A673 (cell line): Measurements from ENCODE around the gene CREB3L2. TPM values are rescaled to one million over a fixed set of nuclear protein-coding genes. Genes with fewer than 3 reads are reported as not detected.
"Not testable (repeated sequence)": the region's sequence is repeated elsewhere in the genome, so short reads cannot be mapped to it uniquely, and the experiment has no call there.

Experiments
- BruUV-seq: library from RNA; stranded (reverse); fragments of 400-500 nt; replicated peaks from 2 replicates; lab custom pipeline; 2021; lab: Mats Ljungman, UMichigan
- CTCF ChIA-PET: fragments of 300-600 bp; sonication (Branson Sonifier 250); formaldehyde crosslinking; loops from one replicate; lab custom pipeline; 2022; ENCODE audit warnings: antibody characterized with exemption; lab: Charles Lee
- POLR2A ChIA-PET: fragments of 300-600 bp; sonication (Branson Sonifier 250); formaldehyde crosslinking; loops from one replicate; lab custom pipeline; 2022; ENCODE audit warnings: antibody characterized with exemption; ENCODE audit not compliant: low non-redundant PET; lab: Charles Lee
- DNase-seq: peaks from one replicate; pipeline ENCODE4 v3.0.0-alpha.2; 2015; ENCODE audit warnings: low spot score
- H3K27ac ChIP-seq: fragments of 200-600 bp; sonication (generic); 2 replicates; pipeline ENCODE4 v1.5.1; 2016; ENCODE audit warnings: mixed run types, low read depth, mild to moderate bottlenecking, mixed read lengths, antibody characterized with exemption, low read length; ENCODE audit not compliant: poor library complexity, severe bottlenecking
- H3K27me3 ChIP-seq: fragments of 200-600 bp; sonication (generic); replicated peaks from 2 replicates; pipeline ENCODE4 v1.6.1; 2017; ENCODE audit warnings: mixed run types, low read depth, mild to moderate bottlenecking, mixed read lengths, antibody characterized with exemption, low read length; ENCODE audit not compliant: insufficient read depth, poor library complexity
- H3K36me3 ChIP-seq: fragments of 200-600 bp; sonication (generic); 2 replicates; pipeline ENCODE4 v1.6.1; 2016; ENCODE audit warnings: mixed run types, mild to moderate bottlenecking, mixed read lengths, antibody characterized with exemption, low read length; ENCODE audit not compliant: insufficient read depth, poor library complexity, severe bottlenecking
- H3K4me1 ChIP-seq: fragments of 200-600 bp; sonication (generic); 2 replicates; pipeline ENCODE4 v1.6.1; 2017; ENCODE audit warnings: mixed run types, mild to moderate bottlenecking, mixed read lengths, antibody characterized with exemption, low read length; ENCODE audit not compliant: insufficient read depth, poor library complexity, severe bottlenecking
- H3K4me3 ChIP-seq: fragments of 200-600 bp; sonication (generic); 2 replicates; pipeline ENCODE4 v1.5.1; 2016; ENCODE audit warnings: low read depth, mixed run types, mild to moderate bottlenecking, mixed read lengths, low read length; ENCODE audit not compliant: poor library complexity, severe bottlenecking
- H3K9me3 ChIP-seq: fragments of 200-600 bp; sonication (generic); 2 replicates; pipeline ENCODE4 v1.6.1; 2016; ENCODE audit warnings: mixed run types, low read depth, mild to moderate bottlenecking, mixed read lengths, antibody characterized with exemption, low read length; ENCODE audit not compliant: poor library complexity, severe bottlenecking
- CTCF ChIP-seq: fragments of 300-800, 200-600 bp; sonication (generic); conservative IDR thresholded peaks from 2 replicates; pipeline ENCODE4 v1.5.1; 2017; ENCODE audit warnings: low read depth, mild to moderate bottlenecking, antibody characterized with exemption, low read length, moderate library complexity, mixed read lengths
- EZH2 ChIP-seq: fragments of 200-600 bp; sonication (generic); IDR thresholded peaks from 2 replicates; pipeline ENCODE4 v1.6.1; 2017; ENCODE audit warnings: borderline replicate concordance, low read depth, mild to moderate bottlenecking, mixed read lengths, antibody characterized with exemption, low read length; ENCODE audit not compliant: poor library complexity, severe bottlenecking
- intact Hi-C: fragments of 100-400 bp; cut with micrococcal nuclease; formaldehyde crosslinking; loops from one replicate; pipeline ENCODE4 v1.10.0; 2022; ENCODE audit not compliant: unreplicated experiment
- total RNA-seq: library from RNA; stranded (reverse); gene quantifications from 2 replicates; pipeline ENCODE4 v1.2.3, GENCODE V29; 2021

Gene CREB3L2
- total RNA-seq, 1 experiment from 2014 or later: 17.0 TPM

DNA sequence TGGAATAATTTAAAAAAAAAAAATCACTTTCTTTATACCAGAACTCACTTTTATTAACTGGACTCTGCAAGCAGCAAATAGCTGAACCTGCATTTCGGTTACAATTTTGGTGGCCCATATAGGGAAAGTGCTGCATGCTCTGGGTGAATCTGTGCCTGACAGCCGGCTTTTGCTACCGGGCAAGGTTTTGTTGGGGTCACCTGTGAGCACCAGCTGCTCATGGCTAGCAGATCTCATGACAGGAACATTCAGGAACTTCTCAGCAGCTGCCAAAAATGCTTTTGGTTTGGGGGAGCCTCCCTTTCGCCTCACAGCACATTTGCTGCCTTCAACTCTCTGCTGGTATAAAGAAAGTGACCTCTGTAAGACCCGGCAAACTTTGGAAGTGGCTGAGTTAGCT lies 13.2 kb upstream of the CREB3L2 start:
- BruUV-seq: no TSS peak
- no peaks in the 10 kb centered on the region for H3K4me1 ChIP-seq
- H3K27me3 ChIP-seq: no peaks in the 10 kb centered on the region
- H3K36me3 ChIP-seq: no peaks in the 10 kb centered on the region
- intact Hi-C loops: no loop called here
- no peak overlapping the region for H3K27ac ChIP-seq
- no peak overlapping the region for H3K4me3 ChIP-seq
- TF ChIP-seq EZH2 (no peak), CTCF (no peak)
- H3K9me3 ChIP-seq: no peaks in the 10 kb centered on the region
- ChIA-PET POLR2A (no interaction called here), CTCF (no interaction called here)
- no peak for DNase-seq

GRCh38 chr7:138014686-138015085 lies 12.8 kb upstream of the CREB3L2 start:
- Histone ChIP-seq H3K36me3 (no peaks in the 10 kb centered on the region), H3K9me3 (no peaks in the 10 kb centered on the region), H3K27me3 (no peaks in the 10 kb centered on the region), H3K4me3 (no peak overlapping the region), H3K27ac (no peak overlapping the region), H3K4me1 (no peaks in the 10 kb centered on the region)
- no TSS peak for BruUV-seq
- POLR2A ChIA-PET: no interaction called here
- intact Hi-C loops: no loop called here
- CTCF ChIA-PET: no interaction called here
- DNase-seq: no peak
- TF ChIP-seq EZH2 (no peak), CTCF (no peak)

- H3K4me1 ChIP-seq, H3K27me3 ChIP-seq, intact Hi-C loops, POLR2A ChIA-PET, H3K9me3 ChIP-seq, H3K36me3 ChIP-seq, BruUV-seq, DNase-seq, H3K27ac ChIP-seq, H3K4me3 ChIP-seq, CTCF ChIA-PET: not testable (repeated sequence)
Observed at GRCh38 chr7:138014201-138014600, 12.3 kb upstream of the CREB3L2 start.

GRCh38 chr7:138009350-138009653 lies 7.4 kb upstream of the CREB3L2 start:
- Histone ChIP-seq H3K4me1 (no peaks in the 10 kb centered on the region), H3K4me3 (no peak overlapping the region), H3K9me3 (no peaks in the 10 kb centered on the region), H3K27ac (no peak overlapping the region), H3K36me3 (no peaks in the 10 kb centered on the region), H3K27me3 (no peaks in the 10 kb centered on the region)
- intact Hi-C loops: loop anchor here (1.0 to 5.0 kb wide), 3 partner anchors 106 to 728 kb away; no protein-coding TSS in a partner anchor
- no peak for TF ChIP-seq CTCF
- TF ChIP-seq EZH2: no peak
- no peak for DNase-seq
- ChIA-PET CTCF (interaction anchor here (0.5 to 1.0 kb wide), 6 partner anchors 105 to 1481 kb away, joined by 3 to 5 read pairs (median 3); no protein-coding TSS in a partner anchor), POLR2A (no interaction called here)
- BruUV-seq: no TSS peak
